ENCODE data around the gene ZNF784. TPM values are rescaled to one million over a fixed set of nuclear protein-coding genes. Genes with fewer than 3 reads are reported as not detected.

Gene ZNF784
- total RNA-seq, 4 donors from 2014 or later: 1.3 to 6.0 (median 2.3) TPM

- no peak for TF ChIP-seq CTCF (IDR thresholded peaks at IDR 0.05; ENCODE audit: low read depth)
Observed at GRCh38 chr19:55651236-55651635, 26.9 kb upstream of the ZNF784 start.

- no peak for TF ChIP-seq CTCF (IDR thresholded peaks at IDR 0.05; ENCODE audit: low read depth)
Observed at GRCh38 chr19:55650602-55651230, 26.4 kb upstream of the ZNF784 start.

- no peak for TF ChIP-seq CTCF (IDR thresholded peaks at IDR 0.05; ENCODE audit: low read depth)
Observed at GRCh38 chr19:55650126-55650557, 25.8 kb upstream of the ZNF784 start.

GRCh38 chr19:55649268-55650125 is 25.1 kb upstream of the ZNF784 start:
- TF ChIP-seq CTCF (IDR thresholded peaks at IDR 0.05; ENCODE audit: low read depth): no peak

GRCh38 chr19:55648585-55649267 is 24.4 kb upstream of the ZNF784 start:
- no peak for TF ChIP-seq CTCF (IDR thresholded peaks at IDR 0.05; ENCODE audit: low read depth)

GRCh38 chr19:55647732-55648584 is 23.6 kb upstream of the ZNF784 start, which contains the start of gene CCDC106:
TSS of gene CCDC106 (plus strand) at chr19:55648212. CDS start at chr19:55649047, 835 bp downstream.
- TF ChIP-seq CTCF (IDR thresholded peaks at IDR 0.05; ENCODE audit: low read depth): no peak

Data from subcutaneous adipose tissue (tissue), 4 donors.